GM12878 (cell line): ENCODE data around the gene YBX3.

Experiments used
- GATAD2B ChIP-seq: fragments of 450-650 bp; conservative IDR thresholded peaks from 2 replicates; pipeline ENCODE4 v1.6.1; 2017; ENCODE audit warnings: low read depth, mild to moderate bottlenecking, moderate library complexity
- KDM1A ChIP-seq: fragments of 200-600 bp; sonication (generic); IDR thresholded peaks from 2 replicates; pipeline ENCODE4 v1.6.1; 2016; ENCODE audit warnings: borderline replicate concordance
- MXI1 ChIP-seq: fragments of 150-350 bp; IDR thresholded peaks from 2 replicates; pipeline ENCODE4 v1.6.1; 2011; ENCODE audit warnings: low read depth, mild to moderate bottlenecking, inconsistent platforms, low read length, improper control_type of control experiment
- RCOR1 ChIP-seq: conservative IDR thresholded peaks from 2 replicates; pipeline ENCODE4 v1.6.1; 2012; ENCODE audit warnings: low read depth, low read length, improper control_type of control experiment
- SMAD1 ChIP-seq: fragments of 450-650 bp; IDR thresholded peaks from 2 replicates; pipeline ENCODE4 v1.6.1; 2018; ENCODE audit warnings: mild to moderate bottlenecking, low read depth; ENCODE audit not compliant: partially characterized antibody
- SREBF2 ChIP-seq: IDR thresholded peaks from 2 replicates; pipeline ENCODE4 v1.6.1; 2012; ENCODE audit warnings: mild to moderate bottlenecking, low read length
- TF ChIP-seq, protein P1 (sequence below), 3 experiments: IDR thresholded peaks in 2 of 3; conservative IDR thresholded peaks in 1 of 3; 2 replicates each; pipeline ENCODE4 v1.5.1; 2011; ENCODE audit warnings: low read depth in 3 of 3, low read length in 3 of 3, mild to moderate bottlenecking in 3 of 3, control low read depth in 2 of 3, moderate library complexity in 2 of 3, inconsistent platforms in 1 of 3, mixed read lengths in 1 of 3; ENCODE audit not compliant: control insufficient read depth in 2 of 3, insufficient read depth in 1 of 3; ENCODE audit errors: extremely low read depth in 1 of 3
- TF ChIP-seq, protein P2 (sequence below): IDR thresholded peaks from 2 replicates; pipeline ENCODE4 v1.6.1; 2012; ENCODE audit warnings: mild to moderate bottlenecking, low read depth, low read length

DNA sequence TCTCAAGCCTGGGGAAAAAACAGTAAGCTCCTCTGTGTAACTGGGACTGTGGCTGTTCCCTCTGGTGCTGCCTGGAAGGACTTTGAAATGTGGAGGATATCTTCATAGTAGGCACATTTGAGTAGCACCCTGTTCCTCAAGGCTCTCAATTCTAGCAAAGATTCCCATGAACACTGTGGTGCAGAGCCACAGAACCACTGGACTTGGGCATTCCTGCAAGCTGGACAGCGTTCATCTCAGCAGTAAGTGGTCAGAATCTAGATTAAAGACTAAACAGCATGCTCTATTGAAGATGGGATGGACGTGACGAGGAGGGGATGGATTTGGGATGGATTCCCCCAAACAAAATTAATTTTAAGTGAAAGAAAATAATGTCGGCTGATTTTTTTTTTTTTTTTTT lies 9.4 kb upstream of the YBX3 start:
- TF ChIP-seq MXI1: no peak
- TF ChIP-seq, protein P1, sequence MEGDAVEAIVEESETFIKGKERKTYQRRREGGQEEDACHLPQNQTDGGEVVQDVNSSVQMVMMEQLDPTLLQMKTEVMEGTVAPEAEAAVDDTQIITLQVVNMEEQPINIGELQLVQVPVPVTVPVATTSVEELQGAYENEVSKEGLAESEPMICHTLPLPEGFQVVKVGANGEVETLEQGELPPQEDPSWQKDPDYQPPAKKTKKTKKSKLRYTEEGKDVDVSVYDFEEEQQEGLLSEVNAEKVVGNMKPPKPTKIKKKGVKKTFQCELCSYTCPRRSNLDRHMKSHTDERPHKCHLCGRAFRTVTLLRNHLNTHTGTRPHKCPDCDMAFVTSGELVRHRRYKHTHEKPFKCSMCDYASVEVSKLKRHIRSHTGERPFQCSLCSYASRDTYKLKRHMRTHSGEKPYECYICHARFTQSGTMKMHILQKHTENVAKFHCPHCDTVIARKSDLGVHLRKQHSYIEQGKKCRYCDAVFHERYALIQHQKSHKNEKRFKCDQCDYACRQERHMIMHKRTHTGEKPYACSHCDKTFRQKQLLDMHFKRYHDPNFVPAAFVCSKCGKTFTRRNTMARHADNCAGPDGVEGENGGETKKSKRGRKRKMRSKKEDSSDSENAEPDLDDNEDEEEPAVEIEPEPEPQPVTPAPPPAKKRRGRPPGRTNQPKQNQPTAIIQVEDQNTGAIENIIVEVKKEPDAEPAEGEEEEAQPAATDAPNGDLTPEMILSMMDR (IDR thresholded peaks at IDR 0.05 in 2 of 3, conservative IDR thresholded peaks at IDR 0.05 in 1 of 3; ENCODE audit: control insufficient read depth in 2 of 3, extremely low read depth in 1 of 3, insufficient read depth in 1 of 3, low read depth in 3 of 3, low read length in 3 of 3): no peak
- no peak for TF ChIP-seq SMAD1
- no peak for TF ChIP-seq RCOR1
- no peak for TF ChIP-seq GATAD2B
- no peak for TF ChIP-seq SREBF2
- TF ChIP-seq, protein P2, sequence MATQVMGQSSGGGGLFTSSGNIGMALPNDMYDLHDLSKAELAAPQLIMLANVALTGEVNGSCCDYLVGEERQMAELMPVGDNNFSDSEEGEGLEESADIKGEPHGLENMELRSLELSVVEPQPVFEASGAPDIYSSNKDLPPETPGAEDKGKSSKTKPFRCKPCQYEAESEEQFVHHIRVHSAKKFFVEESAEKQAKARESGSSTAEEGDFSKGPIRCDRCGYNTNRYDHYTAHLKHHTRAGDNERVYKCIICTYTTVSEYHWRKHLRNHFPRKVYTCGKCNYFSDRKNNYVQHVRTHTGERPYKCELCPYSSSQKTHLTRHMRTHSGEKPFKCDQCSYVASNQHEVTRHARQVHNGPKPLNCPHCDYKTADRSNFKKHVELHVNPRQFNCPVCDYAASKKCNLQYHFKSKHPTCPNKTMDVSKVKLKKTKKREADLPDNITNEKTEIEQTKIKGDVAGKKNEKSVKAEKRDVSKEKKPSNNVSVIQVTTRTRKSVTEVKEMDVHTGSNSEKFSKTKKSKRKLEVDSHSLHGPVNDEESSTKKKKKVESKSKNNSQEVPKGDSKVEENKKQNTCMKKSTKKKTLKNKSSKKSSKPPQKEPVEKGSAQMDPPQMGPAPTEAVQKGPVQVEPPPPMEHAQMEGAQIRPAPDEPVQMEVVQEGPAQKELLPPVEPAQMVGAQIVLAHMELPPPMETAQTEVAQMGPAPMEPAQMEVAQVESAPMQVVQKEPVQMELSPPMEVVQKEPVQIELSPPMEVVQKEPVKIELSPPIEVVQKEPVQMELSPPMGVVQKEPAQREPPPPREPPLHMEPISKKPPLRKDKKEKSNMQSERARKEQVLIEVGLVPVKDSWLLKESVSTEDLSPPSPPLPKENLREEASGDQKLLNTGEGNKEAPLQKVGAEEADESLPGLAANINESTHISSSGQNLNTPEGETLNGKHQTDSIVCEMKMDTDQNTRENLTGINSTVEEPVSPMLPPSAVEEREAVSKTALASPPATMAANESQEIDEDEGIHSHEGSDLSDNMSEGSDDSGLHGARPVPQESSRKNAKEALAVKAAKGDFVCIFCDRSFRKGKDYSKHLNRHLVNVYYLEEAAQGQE: no peak
- TF ChIP-seq KDM1A: no peak
